Measurements from ENCODE around the gene CEACAM7.

GRCh38 chr19:41708481-41708880 lies 20.4 kb upstream of the CEACAM7 start, which contains the start of gene CEACAM5:
- no peak for TF ChIP-seq CTCF (IDR thresholded peaks at IDR 0.05)
- no peak for TF ChIP-seq POLR2A (IDR thresholded peaks at IDR 0.05)
